ENCODE measurements around the gene CPNE6. TPM values are rescaled to one million over a fixed set of nuclear protein-coding genes. Genes with fewer than 3 reads are reported as not detected.

CPNE6 gene
- total and polyA plus RNA-seq, 8 donors = 0.07 TPM; not detected in 7

- Histone ChIP-seq H3K27me3 (no peaks in the 10 kb centered on the region), H3K27ac (no peak overlapping the region), H3K9me3 (no peaks in the 10 kb centered on the region), H3K36me3 (no peaks in the 10 kb centered on the region), H3K4me3 (no peak overlapping the region), H3K4me1 (peaks cover 0 to 4% (median 0%) of the 10 kb centered on the region in 3 donors)
- TF ChIP-seq CTCF (IDR thresholded peaks at IDR 0.05) = no peak
- WGBS, 2 donors = 94 to 100% methylated on average over 2 of the region's 2 CpGs
- DNase-seq = no peak
- intact Hi-C loops (cut with DNase I) = no loop called here
- ATAC-seq = no peak
- FAIRE-seq = no peak
Measured at GRCh38 chr14:24084440-24084839, 13.1 kb downstream of the CPNE6 start.

DNA sequence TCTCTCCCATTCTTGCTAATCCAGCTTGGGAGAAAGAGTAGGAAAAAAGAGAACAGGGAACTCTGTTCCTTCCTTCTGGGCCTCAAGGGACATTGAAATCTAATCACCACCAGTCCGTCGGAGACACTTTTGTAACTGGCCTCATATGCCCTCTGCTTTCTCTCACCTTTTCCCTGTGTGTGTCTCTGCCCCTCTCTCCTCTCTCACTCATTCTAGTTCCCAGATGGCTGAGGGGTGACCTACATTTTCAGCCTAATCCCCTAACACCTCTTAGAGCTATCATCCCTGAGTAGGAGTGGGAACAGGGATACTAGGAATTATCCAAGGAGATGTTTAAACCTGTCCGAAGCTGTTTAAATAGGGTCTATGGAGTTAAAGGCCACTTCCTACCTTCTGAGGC is 13.9 kb downstream of the CPNE6 start:
- DNase-seq = no peak
- no peak for TF ChIP-seq CTCF (IDR thresholded peaks at IDR 0.05)
- H3K4me1 ChIP-seq = peaks cover 0 to 4% (median 0%) of the 10 kb centered on the region in 3 donors
- H3K27ac ChIP-seq = no peak overlapping the region
- WGBS, 2 donors = 92 to 93% methylated on average over 3 of the region's 3 CpGs
- no peak for ATAC-seq
- intact Hi-C loops (cut with DNase I) = no loop called here
- H3K4me3 ChIP-seq = no peak overlapping the region
- no peaks in the 10 kb centered on the region for H3K36me3 ChIP-seq
- no peak for FAIRE-seq
- no peaks in the 10 kb centered on the region for H3K27me3 ChIP-seq
- H3K9me3 ChIP-seq = no peaks in the 10 kb centered on the region

GRCh38 chr14:24086193-24086955 is 15.0 kb downstream of the CPNE6 start:
- H3K36me3 ChIP-seq = no peaks in the 10 kb centered on the region
- H3K27ac ChIP-seq = no peak overlapping the region
- TF ChIP-seq CTCF (IDR thresholded peaks at IDR 0.05) = no peak
- no peak overlapping the region for H3K4me3 ChIP-seq
- no peak for ATAC-seq
- H3K4me1 ChIP-seq = peaks cover 0 to 4% (median 0%) of the 10 kb centered on the region in 3 donors
- no peak for DNase-seq
- H3K27me3 ChIP-seq = no peaks in the 10 kb centered on the region
- intact Hi-C loops (cut with DNase I) = no loop called here
- no peaks in the 10 kb centered on the region for H3K9me3 ChIP-seq
- 84 to 97% methylated on average over 3 of the region's 3 CpGs for WGBS, 2 donors
- no peak for FAIRE-seq

GRCh38 chr14:24087004-24087403 is 15.6 kb downstream of the CPNE6 start:
- WGBS, 2 donors = 86 to 100% methylated on average over 1 of the region's 1 CpG
- Histone ChIP-seq H3K36me3 (no peaks in the 10 kb centered on the region), H3K27ac (no peak overlapping the region), H3K9me3 (no peaks in the 10 kb centered on the region), H3K4me3 (no peak overlapping the region), H3K27me3 (no peaks in the 10 kb centered on the region), H3K4me1 (peaks cover 0 to 6% (median 5%) of the 10 kb centered on the region in 3 donors)
- ATAC-seq = no peak
- no peak for TF ChIP-seq CTCF (IDR thresholded peaks at IDR 0.05)
- DNase-seq = no peak
- FAIRE-seq = no peak
- intact Hi-C loops (cut with DNase I) = no loop called here

- no peak overlapping the region for H3K4me3 ChIP-seq
- intact Hi-C loops (cut with DNase I) = no loop called here
- H3K9me3 ChIP-seq = no peaks in the 10 kb centered on the region
Measured at GRCh38 chr14:24088095-24088494, 16.7 kb downstream of the CPNE6 start.

More at GRCh38 chr14:24088095-24088494, 16.7 kb downstream of the CPNE6 start:
- DNase-seq (no peak), FAIRE-seq (no peak), ATAC-seq (no peak)
- WGBS, 2 donors = 79 to 84% methylated on average over 2 of the region's 2 CpGs
- H3K27ac ChIP-seq = no peak overlapping the region
- TF ChIP-seq CTCF (IDR thresholded peaks at IDR 0.05) = no peak
- no peaks in the 10 kb centered on the region for H3K36me3 ChIP-seq
- peaks cover 0 to 15% (median 5%) of the 10 kb centered on the region in 3 donors for H3K4me1 ChIP-seq
- no peaks in the 10 kb centered on the region for H3K27me3 ChIP-seq

Measured in pancreas (tissue), 10 donors.